GM12878 (cell line): ENCODE measurements around the gene CD82. TPM values are rescaled to one million over a fixed set of nuclear protein-coding genes. Genes with fewer than 3 reads are reported as not detected.
A peak's percentile ranks its signal among the peaks of the same experiment; 100 is the strongest.

Experiments
- BRCA1 ChIP-seq: IDR thresholded peaks from 2 replicates; pipeline ENCODE4 v1.6.1; 2011; ENCODE audit warnings: low read depth, low read length, improper control_type of control experiment
- ESRRA ChIP-seq: IDR thresholded peaks from 2 replicates; pipeline ENCODE4 v1.6.1; 2012; ENCODE audit warnings: mild to moderate bottlenecking, low read length, improper control_type of control experiment
- HDAC6 ChIP-seq: fragments of 200-600 bp; sonication (generic); IDR thresholded peaks from one replicate; pipeline ENCODE4 v1.8.0; 2017; ENCODE audit warnings: antibody characterized with exemption; ENCODE audit not compliant: unreplicated experiment
- HDGF ChIP-seq: fragments of 450-650 bp; IDR thresholded peaks from 2 replicates; pipeline ENCODE4 v1.6.1; 2016; ENCODE audit warnings: antibody characterized with exemption
- KLF5 ChIP-seq: fragments of 450-650 bp; IDR thresholded peaks from 2 replicates; pipeline ENCODE4 v1.6.1; 2014; ENCODE audit warnings: mild to moderate bottlenecking; ENCODE audit not compliant: partially characterized antibody
- MXI1 ChIP-seq: fragments of 150-350 bp; IDR thresholded peaks from 2 replicates; pipeline ENCODE4 v1.6.1; 2011; ENCODE audit warnings: low read depth, mild to moderate bottlenecking, inconsistent platforms, low read length, improper control_type of control experiment
- MYC ChIP-seq: IDR thresholded peaks from 2 replicates; pipeline ENCODE4 v1.6.1; 2011; ENCODE audit warnings: mild to moderate bottlenecking, low read length, moderate library complexity, inconsistent platforms; ENCODE audit not compliant: insufficient read depth, insufficient replicate concordance, insufficient read length, severe bottlenecking
- PAX5 ChIP-seq: IDR thresholded peaks from 2 replicates; pipeline ENCODE4 v1.6.1; 2011; ENCODE audit warnings: low read depth, low read length, borderline replicate concordance
- POLR2AphosphoS5 ChIP-seq: IDR thresholded peaks from 2 replicates; pipeline ENCODE4 v1.6.1; 2011; ENCODE audit warnings: mild to moderate bottlenecking, low read length, inconsistent platforms
- SREBF1 ChIP-seq: IDR thresholded peaks from 2 replicates; pipeline ENCODE4 v1.6.1; 2012; ENCODE audit warnings: mild to moderate bottlenecking, low read length
- polyA plus RNA-seq, 11 experiments: library from polyadenylated mRNA; depleted of rRNA in 4 of 11; unstranded in 6 of 11; stranded (reverse) in 5 of 11; fragments of >200 nt; fragmentation: Nextera tagmentation in 4 of 11; fragmentation: Illumina TruSeq in 1 of 11; extraction: Ambion mirVana in 4 of 11; extraction: Trizol in 1 of 11; gene quantifications; 1 replicate in 1 of 11; 2 replicates in 10 of 11; pipeline versions ENCODE4 v1.2.1 to v1.2.3, GENCODE V29; 2011 to 2016; ENCODE audit warnings: inconsistent platforms in 2 of 11, missing spikeins in 2 of 11, low read depth in 1 of 11
- total RNA-seq, 4 experiments: library from RNA; depleted of rRNA in 3 of 4; stranded (reverse); fragments of >200 nt in 3 of 4; fragmentation: Illumina TruSeq in 1 of 4; extraction: Trizol in 1 of 4; gene quantifications; 2 replicates each; pipeline versions ENCODE4 v1.2.1 to v1.2.3, GENCODE V29; 2013 to 2021
- TF ChIP-seq, protein P1 (sequence below), 3 experiments: IDR thresholded peaks in 2 of 3; conservative IDR thresholded peaks in 1 of 3; 2 replicates each; pipeline ENCODE4 v1.5.1; 2011; ENCODE audit warnings: low read depth in 3 of 3, low read length in 3 of 3, mild to moderate bottlenecking in 3 of 3, control low read depth in 2 of 3, moderate library complexity in 2 of 3, inconsistent platforms in 1 of 3, mixed read lengths in 1 of 3; ENCODE audit not compliant: control insufficient read depth in 2 of 3, insufficient read depth in 1 of 3; ENCODE audit errors: extremely low read depth in 1 of 3
- TF ChIP-seq, protein P2 (sequence below): IDR thresholded peaks from 2 replicates; pipeline ENCODE4 v1.6.1; 2012; ENCODE audit warnings: low read depth, low read length, improper control_type of control experiment
- TF ChIP-seq, protein P3 (sequence below): fragments of 450-650 bp; formaldehyde crosslinking; IDR thresholded peaks from 2 replicates; pipeline ENCODE4 v1.4.0; 2022; ENCODE audit warnings: mild to moderate bottlenecking, moderate library complexity
- TF ChIP-seq, protein P4 (sequence below): fragments of 450-650 bp; IDR thresholded peaks from 2 replicates; pipeline ENCODE4 v1.6.1; 2017; ENCODE audit warnings: mild to moderate bottlenecking
- TF ChIP-seq, protein P5 (sequence below): fragments of 450-650 bp; IDR thresholded peaks from 2 replicates; pipeline ENCODE4 v1.6.1; 2017; ENCODE audit warnings: low read depth, mild to moderate bottlenecking, moderate library complexity
- TF ChIP-seq, protein P6 (sequence below): fragments of 450-650 bp; IDR thresholded peaks from 2 replicates; pipeline ENCODE4 v1.6.1; 2017; ENCODE audit warnings: mild to moderate bottlenecking, low read depth, inconsistent platforms; ENCODE audit not compliant: poor library complexity, severe bottlenecking

The CD82 gene
- total and polyA plus RNA-seq, 10 of the 15 experiments (the other 5 are each of a cell fraction or from before 2014, with no cell fraction given): 5.2 to 180 (median 84.7) TPM

DNA sequence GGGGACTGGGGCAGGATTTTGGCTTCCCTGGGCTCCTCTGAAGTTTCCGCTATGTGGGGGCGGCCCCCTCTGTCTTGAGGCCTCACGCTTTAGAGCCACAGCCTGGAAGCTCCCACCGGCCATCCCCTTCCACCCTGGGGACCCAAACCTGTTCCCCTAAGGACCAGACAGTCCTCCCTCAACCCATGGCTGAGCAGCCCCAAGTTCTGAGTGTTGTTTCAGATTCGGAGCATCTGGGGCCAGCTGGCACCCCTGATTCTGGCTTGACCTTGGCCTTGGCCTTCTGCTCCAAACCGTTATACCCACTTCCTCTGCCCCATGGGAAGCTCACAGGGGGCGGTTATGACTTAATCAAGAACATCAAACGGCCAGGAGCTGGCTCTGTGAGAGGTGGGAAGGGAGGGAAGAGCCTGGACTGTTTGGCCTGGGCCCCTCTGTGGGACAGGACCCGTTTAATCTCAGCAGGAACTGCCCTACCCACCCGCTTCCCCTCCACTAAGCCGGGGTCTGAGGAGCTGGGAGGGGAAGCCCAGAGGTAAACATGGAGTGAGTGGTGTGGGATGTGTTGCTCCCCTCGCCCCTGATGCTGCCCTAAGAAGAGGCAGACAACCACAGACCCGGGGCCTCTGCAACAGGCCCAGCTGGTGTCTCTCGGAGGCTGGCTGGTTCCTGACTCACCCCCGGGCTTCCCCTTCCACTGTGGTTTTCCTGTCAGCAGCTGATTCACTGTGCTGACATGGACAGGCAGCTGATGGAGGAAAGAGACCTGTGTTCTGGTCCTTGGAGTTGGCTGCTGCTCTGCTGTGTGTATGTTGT lies 3.4 kb downstream of the CD82 start (continued):
- TF ChIP-seq, protein P1, sequence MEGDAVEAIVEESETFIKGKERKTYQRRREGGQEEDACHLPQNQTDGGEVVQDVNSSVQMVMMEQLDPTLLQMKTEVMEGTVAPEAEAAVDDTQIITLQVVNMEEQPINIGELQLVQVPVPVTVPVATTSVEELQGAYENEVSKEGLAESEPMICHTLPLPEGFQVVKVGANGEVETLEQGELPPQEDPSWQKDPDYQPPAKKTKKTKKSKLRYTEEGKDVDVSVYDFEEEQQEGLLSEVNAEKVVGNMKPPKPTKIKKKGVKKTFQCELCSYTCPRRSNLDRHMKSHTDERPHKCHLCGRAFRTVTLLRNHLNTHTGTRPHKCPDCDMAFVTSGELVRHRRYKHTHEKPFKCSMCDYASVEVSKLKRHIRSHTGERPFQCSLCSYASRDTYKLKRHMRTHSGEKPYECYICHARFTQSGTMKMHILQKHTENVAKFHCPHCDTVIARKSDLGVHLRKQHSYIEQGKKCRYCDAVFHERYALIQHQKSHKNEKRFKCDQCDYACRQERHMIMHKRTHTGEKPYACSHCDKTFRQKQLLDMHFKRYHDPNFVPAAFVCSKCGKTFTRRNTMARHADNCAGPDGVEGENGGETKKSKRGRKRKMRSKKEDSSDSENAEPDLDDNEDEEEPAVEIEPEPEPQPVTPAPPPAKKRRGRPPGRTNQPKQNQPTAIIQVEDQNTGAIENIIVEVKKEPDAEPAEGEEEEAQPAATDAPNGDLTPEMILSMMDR (IDR thresholded peaks at IDR 0.05 in 2 of 3, conservative IDR thresholded peaks at IDR 0.05 in 1 of 3; ENCODE audit: control insufficient read depth in 2 of 3, extremely low read depth in 1 of 3, insufficient read depth in 1 of 3, low read depth in 3 of 3, low read length in 3 of 3): no peak
- 0 out of 2 replicates have a peak, but pooled peaks have one; percentile 32 for TF ChIP-seq HDGF
- TF ChIP-seq, protein P2, sequence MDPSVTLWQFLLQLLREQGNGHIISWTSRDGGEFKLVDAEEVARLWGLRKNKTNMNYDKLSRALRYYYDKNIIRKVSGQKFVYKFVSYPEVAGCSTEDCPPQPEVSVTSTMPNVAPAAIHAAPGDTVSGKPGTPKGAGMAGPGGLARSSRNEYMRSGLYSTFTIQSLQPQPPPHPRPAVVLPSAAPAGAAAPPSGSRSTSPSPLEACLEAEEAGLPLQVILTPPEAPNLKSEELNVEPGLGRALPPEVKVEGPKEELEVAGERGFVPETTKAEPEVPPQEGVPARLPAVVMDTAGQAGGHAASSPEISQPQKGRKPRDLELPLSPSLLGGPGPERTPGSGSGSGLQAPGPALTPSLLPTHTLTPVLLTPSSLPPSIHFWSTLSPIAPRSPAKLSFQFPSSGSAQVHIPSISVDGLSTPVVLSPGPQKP: no peak
- TF ChIP-seq SREBF1: no peak
- TF ChIP-seq, protein P3, sequence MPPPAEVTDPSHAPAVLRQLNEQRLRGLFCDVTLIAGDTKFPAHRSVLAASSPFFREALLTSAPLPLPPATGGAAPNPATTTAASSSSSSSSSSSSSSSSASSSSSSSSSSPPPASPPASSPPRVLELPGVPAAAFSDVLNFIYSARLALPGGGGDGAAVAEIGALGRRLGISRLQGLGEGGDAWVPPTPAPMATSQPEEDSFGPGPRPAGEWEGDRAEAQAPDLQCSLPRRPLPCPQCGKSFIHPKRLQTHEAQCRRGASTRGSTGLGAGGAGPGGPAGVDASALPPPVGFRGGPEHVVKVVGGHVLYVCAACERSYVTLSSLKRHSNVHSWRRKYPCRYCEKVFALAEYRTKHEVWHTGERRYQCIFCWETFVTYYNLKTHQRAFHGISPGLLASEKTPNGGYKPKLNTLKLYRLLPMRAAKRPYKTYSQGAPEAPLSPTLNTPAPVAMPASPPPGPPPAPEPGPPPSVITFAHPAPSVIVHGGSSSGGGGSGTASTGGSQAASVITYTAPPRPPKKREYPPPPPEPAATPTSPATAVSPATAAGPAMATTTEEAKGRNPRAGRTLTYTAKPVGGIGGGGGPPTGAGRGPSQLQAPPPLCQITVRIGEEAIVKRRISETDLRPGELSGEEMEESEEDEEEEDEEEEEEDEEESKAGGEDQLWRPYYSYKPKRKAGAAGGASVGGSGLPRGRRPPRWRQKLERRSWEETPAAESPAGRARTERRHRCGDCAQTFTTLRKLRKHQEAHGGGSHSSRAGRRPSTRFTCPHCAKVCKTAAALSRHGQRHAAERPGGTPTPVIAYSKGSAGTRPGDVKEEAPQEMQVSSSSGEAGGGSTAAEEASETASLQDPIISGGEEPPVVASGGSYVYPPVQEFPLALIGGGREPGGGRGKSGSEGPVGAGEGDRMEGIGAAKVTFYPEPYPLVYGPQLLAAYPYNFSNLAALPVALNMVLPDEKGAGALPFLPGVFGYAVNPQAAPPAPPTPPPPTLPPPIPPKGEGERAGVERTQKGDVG: no peak
- peak; percentile 86; the same call in 1 of the 2 replicates for TF ChIP-seq PAX5
- TF ChIP-seq MYC: no peak
- TF ChIP-seq, protein P4, sequence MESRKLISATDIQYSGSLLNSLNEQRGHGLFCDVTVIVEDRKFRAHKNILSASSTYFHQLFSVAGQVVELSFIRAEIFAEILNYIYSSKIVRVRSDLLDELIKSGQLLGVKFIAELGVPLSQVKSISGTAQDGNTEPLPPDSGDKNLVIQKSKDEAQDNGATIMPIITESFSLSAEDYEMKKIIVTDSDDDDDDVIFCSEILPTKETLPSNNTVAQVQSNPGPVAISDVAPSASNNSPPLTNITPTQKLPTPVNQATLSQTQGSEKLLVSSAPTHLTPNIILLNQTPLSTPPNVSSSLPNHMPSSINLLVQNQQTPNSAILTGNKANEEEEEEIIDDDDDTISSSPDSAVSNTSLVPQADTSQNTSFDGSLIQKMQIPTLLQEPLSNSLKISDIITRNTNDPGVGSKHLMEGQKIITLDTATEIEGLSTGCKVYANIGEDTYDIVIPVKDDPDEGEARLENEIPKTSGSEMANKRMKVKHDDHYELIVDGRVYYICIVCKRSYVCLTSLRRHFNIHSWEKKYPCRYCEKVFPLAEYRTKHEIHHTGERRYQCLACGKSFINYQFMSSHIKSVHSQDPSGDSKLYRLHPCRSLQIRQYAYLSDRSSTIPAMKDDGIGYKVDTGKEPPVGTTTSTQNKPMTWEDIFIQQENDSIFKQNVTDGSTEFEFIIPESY: no peak
- TF ChIP-seq, protein P5, sequence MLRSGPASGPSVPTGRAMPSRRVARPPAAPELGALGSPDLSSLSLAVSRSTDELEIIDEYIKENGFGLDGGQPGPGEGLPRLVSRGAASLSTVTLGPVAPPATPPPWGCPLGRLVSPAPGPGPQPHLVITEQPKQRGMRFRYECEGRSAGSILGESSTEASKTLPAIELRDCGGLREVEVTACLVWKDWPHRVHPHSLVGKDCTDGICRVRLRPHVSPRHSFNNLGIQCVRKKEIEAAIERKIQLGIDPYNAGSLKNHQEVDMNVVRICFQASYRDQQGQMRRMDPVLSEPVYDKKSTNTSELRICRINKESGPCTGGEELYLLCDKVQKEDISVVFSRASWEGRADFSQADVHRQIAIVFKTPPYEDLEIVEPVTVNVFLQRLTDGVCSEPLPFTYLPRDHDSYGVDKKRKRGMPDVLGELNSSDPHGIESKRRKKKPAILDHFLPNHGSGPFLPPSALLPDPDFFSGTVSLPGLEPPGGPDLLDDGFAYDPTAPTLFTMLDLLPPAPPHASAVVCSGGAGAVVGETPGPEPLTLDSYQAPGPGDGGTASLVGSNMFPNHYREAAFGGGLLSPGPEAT: peak; percentile 84
- TF ChIP-seq, protein P6, sequence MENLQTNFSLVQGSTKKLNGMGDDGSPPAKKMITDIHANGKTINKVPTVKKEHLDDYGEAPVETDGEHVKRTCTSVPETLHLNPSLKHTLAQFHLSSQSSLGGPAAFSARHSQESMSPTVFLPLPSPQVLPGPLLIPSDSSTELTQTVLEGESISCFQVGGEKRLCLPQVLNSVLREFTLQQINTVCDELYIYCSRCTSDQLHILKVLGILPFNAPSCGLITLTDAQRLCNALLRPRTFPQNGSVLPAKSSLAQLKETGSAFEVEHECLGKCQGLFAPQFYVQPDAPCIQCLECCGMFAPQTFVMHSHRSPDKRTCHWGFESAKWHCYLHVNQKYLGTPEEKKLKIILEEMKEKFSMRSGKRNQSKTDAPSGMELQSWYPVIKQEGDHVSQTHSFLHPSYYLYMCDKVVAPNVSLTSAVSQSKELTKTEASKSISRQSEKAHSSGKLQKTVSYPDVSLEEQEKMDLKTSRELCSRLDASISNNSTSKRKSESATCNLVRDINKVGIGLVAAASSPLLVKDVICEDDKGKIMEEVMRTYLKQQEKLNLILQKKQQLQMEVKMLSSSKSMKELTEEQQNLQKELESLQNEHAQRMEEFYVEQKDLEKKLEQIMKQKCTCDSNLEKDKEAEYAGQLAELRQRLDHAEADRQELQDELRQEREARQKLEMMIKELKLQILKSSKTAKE: peak; percentile 89
- TF ChIP-seq ESRRA: no peak; the same call in 1 of the 2 replicates
- TF ChIP-seq KLF5: peak; percentile 32
- TF ChIP-seq HDAC6: no peak
- peak; percentile 90 for TF ChIP-seq POLR2AphosphoS5
- TF ChIP-seq MXI1: peak; percentile 50
- no peak for TF ChIP-seq BRCA1
